Spleen (tissue), 11 donors: Measurements from ENCODE around the gene OXNAD1. TPM values are rescaled to one million over a fixed set of nuclear protein-coding genes. Genes with fewer than 3 reads are reported as not detected.
A peak's percentile ranks its signal among the peaks of the same experiment; 100 is the strongest.

Source experiments
- DNase-seq: peaks from one replicate; pipeline ENCODE4 v3.0.0-alpha.2; 2020
- H3K27ac ChIP-seq, 8 donors: fragments of 200-600 bp; sonication (generic) in 7 of 8; 1 replicate in 4 of 8; 2 replicates in 4 of 8; pipeline versions ENCODE4 v1.5.0 to v1.8.0; 2016 to 2021; ENCODE audit warnings: inconsistent platforms in 4 of 8, mild to moderate bottlenecking in 4 of 8, moderate library complexity in 1 of 8
- H3K27me3 ChIP-seq, 7 donors: fragments of 200-600 bp; sonication (generic) in 6 of 7; replicated peaks in 1 of 7; 1 replicate in 4 of 7; 2 replicates in 3 of 7; pipeline versions ENCODE4 v1.5.0 to v1.8.0; 2016 to 2021; ENCODE audit warnings: inconsistent platforms in 3 of 7, mild to moderate bottlenecking in 1 of 7
- H3K36me3 ChIP-seq, 6 donors: fragments of 200-600 bp; sonication (generic) in 5 of 6; 1 replicate in 4 of 6; 2 replicates in 2 of 6; pipeline versions ENCODE4 v1.5.0 to v1.8.0; 2016 to 2021; ENCODE audit warnings: inconsistent platforms in 2 of 6
- H3K4me1 ChIP-seq, 6 donors: fragments of 200-600 bp; sonication (generic) in 5 of 6; 1 replicate in 3 of 6; 2 replicates in 3 of 6; pipeline versions ENCODE4 v1.5.0 to v1.8.0; 2016 to 2021; ENCODE audit warnings: inconsistent platforms in 3 of 6
- H3K4me3 ChIP-seq, 8 donors: fragments of 200-600 bp; sonication (generic) in 7 of 8; 1 replicate in 4 of 8; 2 replicates in 4 of 8; pipeline versions ENCODE4 v1.5.0 to v1.8.0; 2016 to 2021; ENCODE audit warnings: inconsistent platforms in 4 of 8, mild to moderate bottlenecking in 4 of 8, moderate library complexity in 2 of 8
- H3K9me3 ChIP-seq, 8 donors: fragments of 200-600 bp; sonication (generic) in 7 of 8; 1 replicate in 4 of 8; 2 replicates in 4 of 8; pipeline versions ENCODE4 v1.5.0 to v1.8.0; 2016 to 2021; ENCODE audit warnings: inconsistent platforms in 4 of 8
- POLR2A ChIP-seq, 3 donors: fragments of 450-650 bp; IDR thresholded peaks; one replicate each; pipeline ENCODE4 v1.5.1; 2017; ENCODE audit warnings: antibody characterized with exemption in 3 of 3, mild to moderate bottlenecking in 1 of 3
- POLR2AphosphoS5 ChIP-seq, 3 donors: sonication (generic); formaldehyde crosslinking; IDR thresholded peaks; one replicate each; pipeline ENCODE4 v1.5.1; 2017; ENCODE audit warnings: antibody characterized with exemption in 3 of 3
- WGBS, 5 donors: extraction: QIAGEN DNeasy Blood & Tissue Kit in 3 of 5; methylation state at CpG; one replicate each; pipeline versions ENCODE4 v1.1.5 to v1.1.7; 2013 to 2018; 5-methylcytosine and 5-hydroxymethylcytosine counted together
- intact Hi-C: fragments of 100-400 bp; cut with DNase I; formaldehyde crosslinking; loops from one replicate; pipeline ENCODE4 v1.15.0; 2023; ENCODE audit warnings: low total_unique reads
- polyA plus RNA-seq, 3 donors: library from polyadenylated mRNA; stranded (reverse); fragments of 200-250 nt; gene quantifications; one replicate each; pipeline ENCODE4 v1.2.1, GENCODE V29; 2013
- total RNA-seq, 7 donors: library from RNA; depleted of rRNA in 3 of 7; stranded (reverse); fragments of >200 nt in 3 of 7; fragmentation: NEBNext Ultra II Directional in 4 of 7; extraction: Animal tissue kit (Norgen Biotek cat#: 25700) in 4 of 7; gene quantifications; one replicate each; pipeline versions ENCODE4 v1.1.0 to v1.2.1, GENCODE V29; 2016 to 2021
- TF ChIP-seq, protein P1 (sequence below), 11 experiments: fragments of 200-600 bp in 7 of 11; fragments of 450-650 bp in 4 of 11; sonication (generic) in 4 of 11; IDR thresholded peaks in 8 of 11; conservative IDR thresholded peaks in 3 of 11; 1 replicate in 7 of 11; 2 replicates in 4 of 11; pipeline versions ENCODE4 v1.4.0 to v1.8.0; 2016 to 2021; ENCODE audit warnings: antibody characterized with exemption in 11 of 11, inconsistent platforms in 4 of 11, mild to moderate bottlenecking in 1 of 11
- donor health status: healthy with polysubstance abuse.
- donor health status: DM: no; HTN: no; CAD: no; lungs with moderate emphysema.
- donor health status: DM: no; HTN: no; CAD: no.
- donor health status: Bipolar disorder and iron deficiency.
- donor health status: healthy.
- donor health status: DM: no; HTN: no; CAD: no.
- donor health status: DM: yes; HTN: yes; CAD: no.

The OXNAD1 gene
- total and polyA plus RNA-seq, 10 donors, result 4.2 to 30.6 (median 20.1) TPM

DNA sequence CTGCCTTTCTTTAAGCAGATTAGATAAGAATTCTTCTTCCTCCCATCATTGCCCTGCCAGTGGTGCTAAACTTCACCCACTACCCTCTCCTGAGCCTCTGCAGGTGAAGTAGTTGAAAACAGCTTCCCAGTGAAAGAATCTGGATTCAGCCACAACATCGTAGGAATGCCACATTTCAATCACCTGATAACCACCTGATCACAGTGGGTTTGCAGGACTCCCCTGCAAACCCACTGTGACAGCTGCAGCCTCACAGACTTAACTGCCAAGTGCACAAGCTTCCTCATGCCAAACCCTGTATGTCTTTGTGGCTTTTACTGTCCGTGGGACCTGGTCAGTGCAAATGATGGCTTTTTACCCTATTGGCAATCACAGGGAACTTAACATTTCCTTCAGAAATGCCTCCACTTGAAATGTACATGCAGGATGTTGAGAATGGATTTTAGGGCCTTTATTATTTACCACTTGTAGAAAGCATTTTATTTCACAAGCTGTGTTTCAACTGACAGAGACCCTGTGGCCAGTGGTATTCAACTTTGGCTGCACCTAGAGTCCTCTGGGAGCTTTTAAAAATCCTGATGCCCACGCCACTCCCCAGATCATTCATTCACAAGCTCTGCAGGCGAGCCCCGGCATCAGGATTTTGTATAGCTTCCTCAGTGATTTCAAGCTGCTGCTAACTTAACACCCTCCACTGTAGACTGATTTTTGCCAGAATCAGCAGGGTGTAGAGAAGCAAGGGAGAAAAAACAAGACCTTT, 49.1 kb downstream of the OXNAD1 start:
- no peaks in the 10 kb centered on the region for H3K27me3 ChIP-seq
- DNase-seq, result no peak
- WGBS, 5 donors, result 68 to 73% (median 71%) methylated on average over 5 of the region's 5 CpGs
- intact Hi-C loops, result no loop called here
- no peak overlapping the region for H3K4me3 ChIP-seq
- peak overlapping the region in 5 of 8 donors; percentile 12 to 82 (median 22) for H3K27ac ChIP-seq
- H3K4me1 ChIP-seq, result peaks cover 17 to 94% (median 55%) of the 10 kb centered on the region in 6 donors
- H3K36me3 ChIP-seq, result peaks cover 0 to 90% (median 24%) of the 10 kb centered on the region in 6 donors
- no peaks in the 10 kb centered on the region for H3K9me3 ChIP-seq
- TF ChIP-seq, protein P1, sequence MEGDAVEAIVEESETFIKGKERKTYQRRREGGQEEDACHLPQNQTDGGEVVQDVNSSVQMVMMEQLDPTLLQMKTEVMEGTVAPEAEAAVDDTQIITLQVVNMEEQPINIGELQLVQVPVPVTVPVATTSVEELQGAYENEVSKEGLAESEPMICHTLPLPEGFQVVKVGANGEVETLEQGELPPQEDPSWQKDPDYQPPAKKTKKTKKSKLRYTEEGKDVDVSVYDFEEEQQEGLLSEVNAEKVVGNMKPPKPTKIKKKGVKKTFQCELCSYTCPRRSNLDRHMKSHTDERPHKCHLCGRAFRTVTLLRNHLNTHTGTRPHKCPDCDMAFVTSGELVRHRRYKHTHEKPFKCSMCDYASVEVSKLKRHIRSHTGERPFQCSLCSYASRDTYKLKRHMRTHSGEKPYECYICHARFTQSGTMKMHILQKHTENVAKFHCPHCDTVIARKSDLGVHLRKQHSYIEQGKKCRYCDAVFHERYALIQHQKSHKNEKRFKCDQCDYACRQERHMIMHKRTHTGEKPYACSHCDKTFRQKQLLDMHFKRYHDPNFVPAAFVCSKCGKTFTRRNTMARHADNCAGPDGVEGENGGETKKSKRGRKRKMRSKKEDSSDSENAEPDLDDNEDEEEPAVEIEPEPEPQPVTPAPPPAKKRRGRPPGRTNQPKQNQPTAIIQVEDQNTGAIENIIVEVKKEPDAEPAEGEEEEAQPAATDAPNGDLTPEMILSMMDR (IDR thresholded peaks at IDR 0.05 in 8 of 11, conservative IDR thresholded peaks at IDR 0.05 in 3 of 11), result no peak
- no peak for TF ChIP-seq POLR2A (IDR thresholded peaks at IDR 0.05)
- TF ChIP-seq POLR2AphosphoS5 (IDR thresholded peaks at IDR 0.05), result no peak

DNA sequence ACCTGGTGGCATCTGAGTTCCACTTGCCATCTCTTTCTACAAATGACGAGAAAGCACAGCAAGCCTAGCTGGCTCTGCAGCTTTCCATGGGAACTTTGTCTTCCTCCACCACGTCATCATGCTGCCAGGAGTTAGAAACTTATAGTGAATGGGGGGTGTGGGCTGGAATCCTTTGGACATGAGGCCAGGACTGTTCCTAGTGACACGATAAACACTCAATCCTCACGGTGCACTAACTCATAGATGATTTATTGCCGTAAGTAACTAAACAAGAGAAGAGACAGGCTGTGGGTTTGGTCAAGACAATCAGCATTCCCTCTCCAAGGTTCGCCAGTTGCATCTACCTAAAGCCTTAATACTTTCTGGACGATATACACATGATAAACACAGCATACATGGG, 50.6 kb downstream of the OXNAD1 start:
- 83 to 89% (median 87%) methylated on average over 7 of the region's 7 CpGs for WGBS, 5 donors
- no peaks in the 10 kb centered on the region for H3K27me3 ChIP-seq
- peaks cover 0 to 90% (median 31%) of the 10 kb centered on the region in 6 donors for H3K36me3 ChIP-seq
- H3K4me3 ChIP-seq, result no peak overlapping the region
- no peak for DNase-seq
- intact Hi-C loops, result no loop called here
- peaks cover 15 to 90% (median 46%) of the 10 kb centered on the region in 6 donors for H3K4me1 ChIP-seq
- no peak for TF ChIP-seq POLR2AphosphoS5 (IDR thresholded peaks at IDR 0.05)
- TF ChIP-seq POLR2A (IDR thresholded peaks at IDR 0.05), result no peak
- TF ChIP-seq, protein P1 (IDR thresholded peaks at IDR 0.05 in 8 of 11, conservative IDR thresholded peaks at IDR 0.05 in 3 of 11), result no peak
- peak overlapping the region in 2 of 8 donors; percentile 11 to 58 for H3K27ac ChIP-seq
- H3K9me3 ChIP-seq, result no peaks in the 10 kb centered on the region

DNA sequence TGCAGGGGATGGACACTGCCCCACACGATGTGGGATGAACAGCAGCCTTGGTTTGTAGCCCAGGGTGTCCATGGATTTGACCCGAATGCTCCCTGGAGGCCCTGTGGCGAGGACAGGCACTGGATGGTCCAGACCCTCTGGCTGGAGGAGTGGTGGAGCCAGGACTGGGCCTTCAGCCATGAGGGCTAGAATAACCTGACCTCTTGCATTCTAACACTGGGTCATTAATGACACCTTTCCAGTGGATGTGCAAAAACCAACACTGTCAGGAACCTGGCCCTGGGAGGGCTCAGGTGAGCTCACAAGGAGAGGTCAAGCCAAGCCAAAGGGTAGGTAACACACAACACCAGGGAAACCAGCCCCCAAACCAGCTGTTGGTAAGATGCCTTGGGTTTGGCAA, 51.4 kb downstream of the OXNAD1 start:
- 85 to 94% (median 91%) methylated on average over 2 to 3 of the region's 3 CpGs for WGBS, 5 donors
- peaks cover 0 to 95% (median 38%) of the 10 kb centered on the region in 6 donors for H3K36me3 ChIP-seq
- no peak overlapping the region for H3K4me3 ChIP-seq
- H3K27me3 ChIP-seq, result no peaks in the 10 kb centered on the region
- intact Hi-C loops, result no loop called here
- H3K9me3 ChIP-seq, result no peaks in the 10 kb centered on the region
- TF ChIP-seq POLR2AphosphoS5 (IDR thresholded peaks at IDR 0.05) (no peak), POLR2A (IDR thresholded peaks at IDR 0.05) (no peak)
- TF ChIP-seq, protein P1 (IDR thresholded peaks at IDR 0.05 in 8 of 11, conservative IDR thresholded peaks at IDR 0.05 in 3 of 11), result no peak
- DNase-seq, result no peak
- peaks cover 12 to 84% (median 41%) of the 10 kb centered on the region in 6 donors for H3K4me1 ChIP-seq
- H3K27ac ChIP-seq, result peak overlapping the region in 3 of 8 donors; percentile 1 to 58 (median 11)

DNA sequence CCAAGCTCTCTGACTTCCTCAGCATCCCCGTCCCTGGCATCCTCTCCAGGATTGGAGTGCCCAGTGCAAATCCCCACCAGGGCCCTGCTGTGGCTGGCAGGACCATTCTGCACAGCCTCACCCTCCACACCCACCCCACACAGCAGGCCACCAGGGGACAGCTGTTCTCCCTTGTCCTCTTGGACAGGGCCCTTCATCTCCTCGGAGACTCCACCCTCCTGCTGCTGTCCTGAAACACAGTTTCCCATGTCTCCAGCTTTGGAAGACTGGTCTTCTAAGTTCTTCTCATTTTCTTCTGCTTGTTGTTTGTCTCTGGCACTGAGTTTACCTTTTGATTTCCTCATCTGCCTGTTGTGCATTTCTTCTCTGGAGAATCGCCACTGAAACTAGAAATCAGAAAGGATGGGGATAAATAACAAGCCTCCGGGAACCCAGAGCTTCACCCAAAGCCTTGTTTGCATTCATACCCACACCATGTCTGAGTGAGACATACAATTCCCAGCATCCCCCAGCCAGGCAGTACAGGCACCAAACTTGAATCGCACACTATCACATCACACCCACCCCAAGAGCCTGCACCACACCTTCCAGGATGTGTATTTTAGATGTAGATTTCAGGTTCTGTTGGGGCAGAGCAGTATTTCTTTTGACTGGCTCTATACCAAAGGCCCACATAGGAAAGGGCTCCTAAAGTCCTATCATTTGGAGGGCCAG, 52.0 kb downstream of the OXNAD1 start:
- H3K27ac ChIP-seq, result peak overlapping the region in 3 of 8 donors; percentile 1 to 58 (median 25)
- no peak for DNase-seq
- H3K9me3 ChIP-seq, result no peaks in the 10 kb centered on the region
- H3K4me3 ChIP-seq, result no peak overlapping the region
- no peaks in the 10 kb centered on the region for H3K27me3 ChIP-seq
- WGBS, 5 donors, result 83 to 90% (median 88%) methylated on average over 4 to 5 of the region's 5 CpGs
- peaks cover 11 to 78% (median 35%) of the 10 kb centered on the region in 6 donors for H3K4me1 ChIP-seq
- intact Hi-C loops, result no loop called here
- peaks cover 0 to 100% (median 45%) of the 10 kb centered on the region in 6 donors for H3K36me3 ChIP-seq
- TF ChIP-seq POLR2AphosphoS5 (IDR thresholded peaks at IDR 0.05), result peak in 1 of 3 donors; percentile 16
- TF ChIP-seq, protein P1 (IDR thresholded peaks at IDR 0.05 in 8 of 11, conservative IDR thresholded peaks at IDR 0.05 in 3 of 11), result no peak
